Activated CD4-positive, alpha-beta T cell treated with anti-CD3 and anti-CD28 coated beads, Interleukin-2, Interleukin-6, amounts not matched to agents 100 ng/mL and 50 ng/mL, durations not matched to agents 16 hours and 8 hours (primary cell): ENCODE measurements around the gene MPPE1.
A peak's percentile ranks its signal among the peaks of the same experiment; 100 is the strongest.

Experiments
- DNase-seq: peaks from one replicate; pipeline ENCODE4 v3.0.0-alpha.2; 2020

The MPPE1 gene

GRCh38 chr18:11851146-11851805 lies 56.8 kb downstream of the MPPE1 start, which contains the start of gene CHMP1B:
CHMP1B (plus strand) TSS chr18:11851413; CDS start chr18:11851512, 99 bp downstream.
- peak; percentile 98 for DNase-seq

GRCh38 chr18:11850821-11851145 lies 57.3 kb downstream of the MPPE1 start:
- DNase-seq, result no peak

GRCh38 chr18:11849841-11850634 lies 58.1 kb downstream of the MPPE1 start:
- DNase-seq, result peak; percentile 54

- no peak for DNase-seq
Measured at GRCh38 chr18:11849279-11849678, 58.8 kb downstream of the MPPE1 start.

- DNase-seq, result no peak
Measured at GRCh38 chr18:11847811-11848210, 60.3 kb downstream of the MPPE1 start.

- DNase-seq, result no peak
Measured at GRCh38 chr18:11845654-11846053, 62.5 kb downstream of the MPPE1 start.

GRCh38 chr18:11844436-11844835 lies 63.7 kb downstream of the MPPE1 start:
- DNase-seq, result no peak

- no peak for DNase-seq
Measured at GRCh38 chr18:11842562-11842961, 65.6 kb downstream of the MPPE1 start.

- DNase-seq, result no peak
Measured at GRCh38 chr18:11840493-11840892, 67.6 kb downstream of the MPPE1 start.

GRCh38 chr18:11839556-11839955 lies 68.6 kb downstream of the MPPE1 start:
- no peak for DNase-seq

- no peak for DNase-seq
Measured at GRCh38 chr18:11834772-11835171, 73.3 kb downstream of the MPPE1 start.
